HEK293 (cell line): ENCODE results near the gene MYLK4.

Experiments used
- HOXD13 ChIP-seq: sonication (generic); formaldehyde crosslinking; IDR thresholded peaks from 2 replicates; pipeline ENCODE4 v1.8.0; 2022; ENCODE audit warnings: missing genetic modification reagents, borderline replicate concordance
- ZNF670 ChIP-seq: fragments of 450-650 bp; formaldehyde crosslinking; IDR thresholded peaks from 2 replicates; pipeline ENCODE4 v1.5.1; 2016; ENCODE audit warnings: missing biosample characterization, missing genetic modification characterization, low read depth
- TF ChIP-seq, protein P1 (sequence below): fragments of 450-650 bp; formaldehyde crosslinking; IDR thresholded peaks from 2 replicates; pipeline ENCODE4 v1.5.1; 2016; ENCODE audit warnings: missing biosample characterization, missing genetic modification characterization

DNA sequence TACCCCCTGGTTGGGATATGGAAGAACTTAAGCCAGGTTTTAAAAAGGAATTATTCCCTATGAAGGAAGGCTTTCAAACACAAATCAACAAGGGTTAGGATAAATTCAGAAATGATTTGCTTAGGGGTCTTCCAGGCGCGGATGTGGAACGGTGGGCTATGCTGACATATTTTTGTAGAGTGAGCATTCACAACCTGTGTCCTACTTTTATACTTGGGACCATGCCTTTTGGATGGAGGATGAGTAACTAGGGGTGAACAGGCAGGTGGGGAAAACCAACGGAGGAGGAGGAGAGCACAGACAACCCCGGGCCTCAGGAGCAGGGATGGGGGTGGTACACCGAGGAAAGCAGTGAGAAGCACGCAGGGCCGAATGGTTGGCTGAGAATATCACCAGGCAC is 5.9 kb downstream of the MYLK4 start:
- TF ChIP-seq, protein P1, sequence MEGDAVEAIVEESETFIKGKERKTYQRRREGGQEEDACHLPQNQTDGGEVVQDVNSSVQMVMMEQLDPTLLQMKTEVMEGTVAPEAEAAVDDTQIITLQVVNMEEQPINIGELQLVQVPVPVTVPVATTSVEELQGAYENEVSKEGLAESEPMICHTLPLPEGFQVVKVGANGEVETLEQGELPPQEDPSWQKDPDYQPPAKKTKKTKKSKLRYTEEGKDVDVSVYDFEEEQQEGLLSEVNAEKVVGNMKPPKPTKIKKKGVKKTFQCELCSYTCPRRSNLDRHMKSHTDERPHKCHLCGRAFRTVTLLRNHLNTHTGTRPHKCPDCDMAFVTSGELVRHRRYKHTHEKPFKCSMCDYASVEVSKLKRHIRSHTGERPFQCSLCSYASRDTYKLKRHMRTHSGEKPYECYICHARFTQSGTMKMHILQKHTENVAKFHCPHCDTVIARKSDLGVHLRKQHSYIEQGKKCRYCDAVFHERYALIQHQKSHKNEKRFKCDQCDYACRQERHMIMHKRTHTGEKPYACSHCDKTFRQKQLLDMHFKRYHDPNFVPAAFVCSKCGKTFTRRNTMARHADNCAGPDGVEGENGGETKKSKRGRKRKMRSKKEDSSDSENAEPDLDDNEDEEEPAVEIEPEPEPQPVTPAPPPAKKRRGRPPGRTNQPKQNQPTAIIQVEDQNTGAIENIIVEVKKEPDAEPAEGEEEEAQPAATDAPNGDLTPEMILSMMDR (tag by site-specific recombination), result no peak
- no peak for TF ChIP-seq HOXD13 (CRISPR knock-in tag)
- no peak for TF ChIP-seq ZNF670 (tag by site-specific recombination)
